ENCODE results near the gene FRMD4B.

DNA sequence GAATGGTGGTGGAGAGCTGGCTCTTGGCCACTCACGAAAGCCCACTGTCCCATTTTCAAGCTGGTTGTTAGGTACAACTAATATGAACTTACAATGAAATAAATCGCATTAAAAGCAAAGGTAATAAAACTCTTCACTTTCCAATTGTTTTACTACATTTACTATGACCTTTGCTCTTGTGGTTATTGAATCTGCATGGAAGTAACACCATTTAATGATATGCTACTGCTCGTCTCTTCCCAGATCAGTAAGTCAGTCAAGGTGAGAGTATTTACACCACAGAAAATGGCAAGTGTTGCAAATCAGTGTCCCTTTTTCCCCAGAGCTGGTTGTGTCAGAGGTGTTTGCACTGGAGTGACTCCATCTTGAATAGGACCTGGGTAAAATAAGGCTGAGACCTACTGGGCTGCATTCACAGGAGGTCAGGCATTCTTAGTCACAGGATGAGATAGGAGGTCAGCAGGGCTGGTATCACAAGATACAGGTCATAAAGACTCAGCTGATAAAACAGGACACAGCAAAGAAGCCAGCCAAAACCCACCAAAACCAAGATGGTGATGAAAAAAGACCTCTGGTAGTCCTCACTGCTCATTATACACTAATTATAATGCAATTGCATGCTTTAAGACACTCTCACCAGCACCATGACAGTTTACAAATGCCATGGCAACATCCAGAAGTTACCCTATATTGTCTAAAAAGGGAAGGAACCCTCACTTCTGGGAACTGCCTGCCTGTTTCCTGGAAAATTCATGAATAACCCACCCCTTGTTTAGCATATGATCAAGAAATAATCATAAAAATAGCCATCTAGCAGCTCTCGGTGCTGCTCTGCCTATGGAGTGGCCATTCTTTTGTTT, 57.6 kb downstream of the FRMD4B start:
- TF ChIP-seq CTCF (IDR thresholded peaks at IDR 0.05) (no peak), POLR2A (IDR thresholded peaks at IDR 0.05) (no peak), POLR2AphosphoS5 (IDR thresholded peaks at IDR 0.05) (no peak)
